Activated T-cell treated with anti-CD3 and anti-CD28 coated beads for 1 hour (primary cell): ENCODE measurements around the gene ZNF428.
A peak's percentile ranks its signal among the peaks of the same experiment; 100 is the strongest.
"Not testable (repeated sequence)": the region's sequence is repeated elsewhere in the genome, so short reads cannot be mapped to it uniquely, and the experiment has no call there.

Experiments
- DNase-seq: peaks from one replicate; pipeline ENCODE4 v3.0.0-alpha.2; 2020; ENCODE audit warnings: low read depth

ZNF428 gene, protein sequence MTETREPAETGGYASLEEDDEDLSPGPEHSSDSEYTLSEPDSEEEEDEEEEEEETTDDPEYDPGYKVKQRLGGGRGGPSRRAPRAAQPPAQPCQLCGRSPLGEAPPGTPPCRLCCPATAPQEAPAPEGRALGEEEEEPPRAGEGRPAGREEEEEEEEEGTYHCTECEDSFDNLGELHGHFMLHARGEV

DNA sequence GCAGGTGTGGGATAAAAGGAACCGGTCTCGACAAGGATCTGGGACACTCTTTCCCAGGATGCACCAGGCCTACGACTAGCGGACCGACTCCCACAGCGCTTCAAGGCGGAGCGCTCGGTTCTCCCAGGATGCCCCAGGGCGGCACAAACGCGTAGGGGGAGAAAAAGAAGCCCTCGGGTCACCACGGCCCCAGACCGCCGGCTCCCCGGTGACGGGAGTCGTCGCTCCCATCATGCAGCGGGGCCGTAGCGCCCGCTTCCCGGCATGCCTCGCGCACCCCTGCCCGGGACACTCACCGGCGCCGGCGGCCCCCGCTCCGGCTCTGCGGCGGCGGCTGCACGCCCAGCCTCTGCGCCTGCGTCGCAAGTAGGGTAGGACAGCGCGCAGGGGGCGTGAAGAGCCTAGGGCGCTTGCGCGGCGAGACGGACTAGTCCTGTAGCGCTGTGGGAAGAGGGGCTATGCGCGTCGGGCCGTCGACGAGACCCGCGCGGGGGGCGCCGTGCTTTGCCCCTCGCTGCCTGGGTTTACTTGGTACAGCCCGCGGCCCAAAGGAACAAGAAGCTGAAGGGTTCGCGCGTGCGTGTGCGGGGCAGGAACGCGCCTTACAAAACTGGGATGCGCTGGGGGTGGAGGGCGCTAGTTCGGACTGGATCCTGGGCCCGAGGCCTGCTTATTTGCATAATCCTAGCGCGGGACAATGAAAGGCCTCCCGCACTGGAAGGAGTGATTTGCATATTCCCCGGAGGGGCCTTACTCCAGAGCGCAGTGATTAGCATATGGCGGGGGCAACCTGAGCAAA is at the start of gene ZNF428:
ZNF428 (minus strand) TSS at position 368 of the 799 bp plus-strand sequence. CDS start 5,325 bp downstream, outside the sequence.
- peak; percentile 78 for DNase-seq

DNA sequence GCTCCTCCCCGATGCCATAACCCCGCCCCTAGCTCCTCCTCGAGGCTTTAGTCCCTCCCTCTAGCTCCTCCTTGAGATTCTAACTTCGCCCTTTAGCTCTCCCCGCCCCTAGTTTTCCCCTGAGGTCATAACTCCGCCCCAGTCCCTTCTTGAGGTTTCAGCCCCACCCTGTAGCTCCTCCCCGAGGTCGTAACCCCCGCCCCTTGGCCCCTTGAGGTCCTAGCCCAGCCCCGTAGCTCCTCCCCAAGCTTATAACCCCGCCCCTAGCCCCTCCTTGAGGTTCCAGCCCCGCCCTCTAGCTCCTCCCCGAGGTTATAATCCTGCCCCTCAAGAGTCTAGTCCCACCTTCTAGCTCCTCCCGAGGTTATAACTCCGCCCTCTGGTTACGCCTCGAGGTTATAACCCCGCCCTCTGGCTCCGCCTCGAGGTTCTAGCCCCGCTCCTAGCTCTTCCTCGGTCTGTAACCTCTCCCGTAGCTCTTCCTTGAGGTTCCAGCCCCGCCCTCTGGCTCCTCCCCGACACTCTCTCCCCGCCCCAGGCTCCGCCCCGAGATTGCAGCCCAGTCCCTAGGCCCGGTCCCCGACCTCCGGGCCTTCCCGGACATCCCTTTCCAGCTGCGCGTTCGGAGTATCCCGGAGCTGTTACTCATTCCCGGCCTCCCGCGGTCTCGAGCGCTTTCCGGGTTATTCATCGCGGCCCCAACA is 49.1 kb upstream of the ZNF428 start:
- DNase-seq = peak; percentile 88

GRCh38 chr19:43667876-43668405 is 48.5 kb upstream of the ZNF428 start:
- DNase-seq = peak; percentile 87

DNA sequence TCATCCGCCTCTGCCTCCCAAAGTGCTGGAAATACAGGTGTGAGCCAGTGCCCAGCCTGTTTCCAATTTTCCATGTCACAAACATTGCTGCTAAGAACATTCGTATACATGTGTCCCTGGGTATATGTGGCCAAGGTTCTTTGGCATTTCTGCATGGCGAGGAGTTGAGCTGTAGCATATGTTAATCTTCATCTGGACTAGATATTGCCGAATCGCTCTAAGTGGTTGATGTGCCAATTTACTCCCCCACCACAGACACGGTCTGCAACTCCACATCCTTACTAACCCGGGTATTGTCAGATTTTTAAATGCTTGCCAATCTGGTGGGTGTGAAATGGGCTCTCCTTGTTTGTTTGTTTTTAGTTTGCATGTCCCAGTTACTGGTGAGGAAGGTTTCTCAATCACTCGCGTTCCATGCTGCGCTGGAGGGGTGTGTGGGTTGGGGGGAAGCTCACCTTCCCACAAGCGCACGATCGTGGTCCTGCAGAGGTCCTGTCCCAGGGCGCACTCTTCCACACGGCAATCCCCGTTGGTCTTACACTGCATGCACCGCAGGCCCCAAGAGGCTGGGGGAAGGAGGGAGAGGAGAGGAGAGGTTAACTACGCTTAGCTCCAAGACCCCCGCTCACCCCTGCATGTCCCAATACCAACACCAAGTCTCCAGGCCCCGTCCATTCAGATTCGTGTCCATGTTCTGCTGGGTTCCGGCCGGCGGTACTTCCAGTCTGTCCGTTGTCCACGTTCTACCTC is 47.9 kb upstream of the ZNF428 start:
- no peak for DNase-seq

- DNase-seq = no peak
Measured at GRCh38 chr19:43664018-43664417, 44.6 kb upstream of the ZNF428 start.

DNA sequence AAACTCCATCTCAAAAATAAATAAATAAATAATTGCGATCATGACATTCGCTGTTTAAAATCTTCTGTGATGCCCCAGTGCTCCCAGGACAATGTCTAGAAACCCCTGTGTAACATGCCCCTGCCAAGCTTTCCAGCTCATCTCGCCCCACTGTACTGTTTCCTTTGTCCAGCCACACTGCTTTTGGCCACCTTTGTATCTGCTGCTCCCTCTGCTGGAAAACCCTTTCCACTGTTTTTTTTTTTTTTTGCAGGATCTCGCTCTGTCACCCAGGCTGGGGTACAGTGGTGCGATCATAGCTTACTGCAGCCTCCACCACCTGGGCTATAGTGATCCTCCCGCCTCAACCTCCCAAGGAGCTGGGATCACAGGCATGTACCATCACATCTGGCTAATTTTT is 43.1 kb upstream of the ZNF428 start:
- no peak for DNase-seq

DNA sequence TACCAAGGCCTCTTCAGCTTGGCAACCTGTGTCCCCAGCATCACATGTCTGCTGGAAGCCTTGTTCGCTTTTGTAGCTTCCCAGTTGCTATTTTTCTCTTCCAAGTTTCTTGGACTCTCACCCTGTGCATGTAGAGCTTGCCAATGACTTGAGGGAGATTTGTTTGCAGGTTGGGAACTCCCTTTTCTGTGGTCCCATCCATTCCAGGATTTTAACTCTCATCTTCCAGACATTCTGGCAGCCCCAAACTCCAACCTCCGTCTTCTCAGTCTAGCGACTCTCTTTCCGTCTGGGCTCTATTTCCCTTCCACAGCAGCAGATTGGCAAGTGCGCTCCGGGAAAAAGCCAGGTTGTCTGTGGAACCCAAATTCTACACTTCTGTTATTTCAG is 41.5 kb upstream of the ZNF428 start:
- no peak for DNase-seq

- no peak for DNase-seq
Measured at GRCh38 chr19:43660301-43660970, 41.0 kb upstream of the ZNF428 start.

- no peak for DNase-seq
Measured at GRCh38 chr19:43658494-43658893, 39.1 kb upstream of the ZNF428 start.

DNA sequence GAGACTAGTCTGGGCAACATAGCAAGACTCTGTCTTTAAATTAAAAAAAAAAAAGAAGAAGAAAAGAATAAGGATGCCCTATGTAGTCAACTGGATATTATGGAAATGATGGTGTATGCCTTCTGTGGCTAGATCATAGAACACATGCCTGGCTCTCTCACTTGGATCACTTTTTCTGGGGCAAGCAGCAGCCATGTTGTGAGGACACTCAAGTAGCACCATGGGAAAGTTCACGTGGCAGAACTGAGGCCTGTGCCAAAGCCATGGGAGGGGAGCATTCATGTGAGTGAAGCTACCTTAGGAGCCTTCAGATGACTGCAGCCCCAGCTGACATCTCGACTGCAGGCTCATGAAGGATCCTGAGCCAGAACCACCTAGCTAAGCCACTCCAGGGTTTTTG is 38.6 kb upstream of the ZNF428 start:
- DNase-seq = no peak

DNA sequence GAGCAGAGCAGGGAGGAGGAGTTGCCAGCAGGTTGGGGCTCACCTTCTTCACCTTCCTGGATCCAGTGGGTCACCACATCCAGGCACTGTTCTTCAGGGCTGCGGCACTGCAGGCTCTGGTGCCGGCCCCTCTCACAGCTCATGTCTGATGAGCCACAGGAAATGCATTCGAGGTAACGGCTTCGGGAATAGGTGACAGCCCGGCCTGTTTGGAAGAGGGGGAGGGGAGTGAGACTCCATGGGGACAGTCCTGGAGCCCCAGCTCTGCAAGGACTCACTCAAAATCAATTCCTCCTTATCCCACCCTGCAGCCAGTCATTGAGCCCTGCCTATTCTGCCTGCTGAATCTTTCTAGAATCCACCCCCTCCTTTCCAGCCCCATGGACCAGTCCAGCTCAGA is 37.0 kb upstream of the ZNF428 start:
- no peak for DNase-seq

- DNase-seq = no peak
Measured at GRCh38 chr19:43652546-43652874, 33.1 kb upstream of the ZNF428 start.

GRCh38 chr19:43651758-43652545 is 32.5 kb upstream of the ZNF428 start:
- DNase-seq = no peak

DNA sequence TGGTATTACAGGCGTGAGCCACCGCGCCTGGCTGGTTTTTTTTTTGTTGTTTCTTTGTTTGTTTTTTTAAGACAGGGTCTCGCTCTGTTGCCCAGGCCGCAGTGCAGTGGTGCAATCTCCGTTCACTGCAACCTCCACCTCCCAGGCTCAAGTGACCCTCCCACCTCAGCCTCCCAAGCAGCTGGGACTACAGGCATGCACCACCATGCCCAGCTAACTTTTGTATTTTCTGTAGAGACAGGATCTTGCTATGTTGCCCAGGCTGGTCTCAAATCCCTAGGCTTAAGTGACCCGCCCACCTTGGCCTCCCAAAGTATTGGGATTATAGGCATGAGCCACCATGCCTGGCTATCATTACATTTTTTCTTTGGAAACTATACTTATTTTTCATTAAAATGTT is 30.8 kb upstream of the ZNF428 start:
- DNase-seq = not testable (repeated sequence)

DNA sequence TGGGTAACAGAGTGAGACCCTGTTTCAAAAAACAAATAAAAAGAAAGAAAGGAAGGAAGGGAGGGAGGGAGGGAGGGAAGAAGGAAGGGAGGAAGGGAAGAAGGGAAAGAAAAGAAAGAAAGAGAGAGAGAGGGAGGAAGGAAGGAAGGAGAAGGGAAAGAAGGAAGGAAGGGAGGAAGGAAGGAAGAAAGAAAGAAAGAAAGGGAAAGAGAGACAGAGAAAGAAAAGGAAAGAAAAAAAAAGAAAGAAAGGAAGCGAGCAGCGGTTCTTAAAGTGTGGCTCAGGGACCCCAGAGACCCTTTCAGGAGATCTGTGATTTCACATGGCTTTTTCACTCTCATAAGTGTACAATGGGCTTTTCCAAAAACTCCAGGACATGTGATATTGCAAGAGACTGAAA is 30.1 kb upstream of the ZNF428 start:
- no peak for DNase-seq

DNA sequence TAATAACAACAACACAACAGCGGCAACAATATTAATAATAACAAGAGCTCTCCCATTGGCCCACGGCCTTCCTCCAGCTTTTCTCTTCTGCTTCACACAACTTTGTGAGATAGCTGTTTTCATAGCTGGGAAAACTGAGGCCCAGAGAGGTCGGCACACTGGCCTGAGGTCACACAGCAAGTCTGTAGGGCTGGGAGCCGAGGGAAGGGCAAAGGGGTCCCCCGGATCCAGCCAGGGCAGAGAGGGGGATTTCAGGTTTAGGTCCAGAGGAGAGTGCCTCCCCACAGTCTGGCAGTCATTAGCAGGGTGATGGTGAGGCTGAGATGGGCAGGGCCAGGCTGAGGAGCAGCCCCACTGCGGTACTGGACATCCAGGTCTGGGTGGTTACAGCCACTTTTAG is 29.2 kb upstream of the ZNF428 start:
- no peak for DNase-seq

DNA sequence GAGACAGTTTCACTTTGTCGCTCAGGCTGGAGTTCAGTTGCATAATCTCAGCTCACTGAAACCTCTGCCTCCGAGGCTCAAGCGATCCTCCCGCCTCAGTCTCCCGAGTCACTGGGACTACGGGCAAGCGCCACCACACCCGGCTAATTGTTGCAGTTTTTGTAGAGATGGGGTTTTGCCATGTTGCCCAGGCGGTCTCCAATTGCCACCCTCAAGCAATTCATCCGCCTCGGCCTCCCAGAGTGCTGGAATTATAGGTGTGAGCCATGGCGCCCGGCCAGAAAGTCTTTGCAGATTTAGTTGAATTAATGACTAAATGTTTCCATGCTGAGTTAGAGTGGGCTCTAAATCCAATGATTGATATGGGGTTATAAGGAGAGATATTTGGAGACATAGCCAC is 24.8 kb upstream of the ZNF428 start:
- no peak for DNase-seq

DNA sequence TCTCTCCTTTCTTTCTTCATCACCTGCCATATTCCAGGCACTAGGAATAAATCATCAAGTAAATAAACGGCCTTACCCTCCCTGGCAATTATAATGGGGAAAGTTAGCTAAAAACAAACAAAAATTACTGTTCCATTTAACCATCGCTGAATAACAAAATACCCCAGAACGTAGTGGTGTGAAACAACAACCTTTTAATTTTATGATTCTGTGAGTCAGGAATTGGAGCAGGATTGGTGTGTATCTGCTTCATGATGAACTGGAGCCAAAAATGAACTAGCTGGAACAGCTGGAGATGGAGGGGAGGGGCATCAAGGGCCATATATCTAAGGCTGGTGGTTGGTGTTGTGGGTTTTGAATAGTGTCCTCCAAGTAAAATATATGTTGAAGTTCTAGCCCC is 23.9 kb upstream of the ZNF428 start:
- DNase-seq = no peak

DNA sequence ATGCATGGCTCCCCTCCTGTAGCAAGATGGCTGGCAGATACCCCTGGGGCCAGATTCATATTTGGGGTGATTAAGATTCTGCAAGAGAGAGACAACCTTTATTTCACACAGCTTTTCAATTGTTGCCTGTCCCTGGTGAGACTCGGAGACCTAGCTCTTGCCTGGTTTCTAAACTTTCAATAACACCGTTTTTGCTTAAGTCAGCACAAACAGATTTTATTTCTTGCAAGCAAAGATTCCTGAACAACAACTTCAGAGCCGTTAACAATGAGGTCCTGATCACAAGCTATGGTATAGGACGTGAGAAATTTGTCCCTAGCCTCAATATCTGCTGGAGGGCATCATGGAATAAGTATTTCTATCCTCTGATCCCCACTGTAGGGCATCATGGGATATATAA is 23.1 kb upstream of the ZNF428 start:
- no peak for DNase-seq

DNA sequence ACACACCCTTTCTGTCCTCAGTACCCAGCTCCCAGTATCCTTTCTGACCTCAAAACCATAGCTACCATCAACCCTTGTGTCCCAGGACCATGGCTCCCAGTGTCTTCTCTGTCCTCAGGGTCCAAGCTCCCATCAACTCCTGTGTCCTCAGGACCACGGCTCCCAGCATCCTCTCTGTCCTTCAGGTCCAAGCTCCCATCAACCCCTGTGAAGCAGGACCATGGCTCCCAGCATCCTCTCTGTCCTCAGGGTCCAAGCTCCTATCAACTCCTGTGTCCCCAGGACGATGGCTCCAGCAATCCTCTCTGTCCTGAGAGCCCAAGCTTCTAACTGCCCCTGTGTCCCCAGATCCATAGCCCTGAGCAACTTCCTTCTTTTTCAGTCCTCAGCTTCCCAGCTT is 21.9 kb upstream of the ZNF428 start:
- DNase-seq = no peak

- no peak for DNase-seq
Measured at GRCh38 chr19:43640424-43640757, 21.0 kb upstream of the ZNF428 start.
